ENCODE measurements around the gene ZNF407.

ZNF407 gene

DNA sequence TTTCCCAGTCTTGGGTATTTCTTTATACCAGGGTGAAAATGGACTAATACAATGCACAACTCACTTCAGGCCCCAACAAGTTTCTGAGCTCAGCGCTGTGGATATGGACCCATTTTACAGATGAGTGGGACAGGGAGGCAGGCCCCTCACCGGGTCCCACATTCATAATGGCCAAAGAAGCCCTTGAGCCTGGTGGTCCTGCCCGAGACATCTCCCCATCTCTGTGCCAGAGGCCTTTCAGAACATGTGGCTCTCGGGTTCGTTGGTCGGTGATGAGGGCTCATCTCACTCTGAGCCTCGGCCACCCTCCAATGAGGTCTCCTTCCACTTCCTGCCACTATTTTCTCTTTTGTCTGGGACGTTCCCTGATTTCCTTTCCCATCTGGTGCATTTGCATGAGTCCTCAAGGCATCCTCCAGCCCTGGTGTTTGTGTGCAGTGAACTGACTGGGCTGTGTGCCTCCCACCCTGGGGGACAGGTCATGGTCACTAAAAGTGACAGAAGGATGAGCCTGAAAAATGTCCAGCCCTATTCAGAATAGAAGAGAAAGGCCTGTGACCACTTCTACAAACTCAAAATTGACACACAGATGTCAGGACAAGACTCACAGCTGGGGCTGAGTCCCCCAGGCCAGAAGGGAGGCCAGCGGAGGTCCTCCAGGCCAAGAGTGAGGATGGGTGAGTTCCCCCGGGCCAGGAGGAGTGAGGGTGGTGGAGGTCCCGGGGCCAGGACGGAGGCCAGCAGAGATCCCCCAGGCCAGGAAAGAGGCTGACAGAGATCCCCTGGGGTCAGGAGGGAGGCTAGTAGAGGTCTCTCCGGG lies 476.7 kb downstream of the ZNF407 start:
- no peak overlapping the region for H3K4me3 ChIP-seq (ENCODE audit: control insufficient read depth, low read depth, low read length)
- TF ChIP-seq, protein P1, sequence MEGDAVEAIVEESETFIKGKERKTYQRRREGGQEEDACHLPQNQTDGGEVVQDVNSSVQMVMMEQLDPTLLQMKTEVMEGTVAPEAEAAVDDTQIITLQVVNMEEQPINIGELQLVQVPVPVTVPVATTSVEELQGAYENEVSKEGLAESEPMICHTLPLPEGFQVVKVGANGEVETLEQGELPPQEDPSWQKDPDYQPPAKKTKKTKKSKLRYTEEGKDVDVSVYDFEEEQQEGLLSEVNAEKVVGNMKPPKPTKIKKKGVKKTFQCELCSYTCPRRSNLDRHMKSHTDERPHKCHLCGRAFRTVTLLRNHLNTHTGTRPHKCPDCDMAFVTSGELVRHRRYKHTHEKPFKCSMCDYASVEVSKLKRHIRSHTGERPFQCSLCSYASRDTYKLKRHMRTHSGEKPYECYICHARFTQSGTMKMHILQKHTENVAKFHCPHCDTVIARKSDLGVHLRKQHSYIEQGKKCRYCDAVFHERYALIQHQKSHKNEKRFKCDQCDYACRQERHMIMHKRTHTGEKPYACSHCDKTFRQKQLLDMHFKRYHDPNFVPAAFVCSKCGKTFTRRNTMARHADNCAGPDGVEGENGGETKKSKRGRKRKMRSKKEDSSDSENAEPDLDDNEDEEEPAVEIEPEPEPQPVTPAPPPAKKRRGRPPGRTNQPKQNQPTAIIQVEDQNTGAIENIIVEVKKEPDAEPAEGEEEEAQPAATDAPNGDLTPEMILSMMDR (conservative IDR thresholded peaks at IDR 0.05; ENCODE audit: control insufficient read depth, insufficient read depth, low read depth, low read length) = no peak
- DNase-seq (ENCODE audit: low read depth) = no peak

DNA sequence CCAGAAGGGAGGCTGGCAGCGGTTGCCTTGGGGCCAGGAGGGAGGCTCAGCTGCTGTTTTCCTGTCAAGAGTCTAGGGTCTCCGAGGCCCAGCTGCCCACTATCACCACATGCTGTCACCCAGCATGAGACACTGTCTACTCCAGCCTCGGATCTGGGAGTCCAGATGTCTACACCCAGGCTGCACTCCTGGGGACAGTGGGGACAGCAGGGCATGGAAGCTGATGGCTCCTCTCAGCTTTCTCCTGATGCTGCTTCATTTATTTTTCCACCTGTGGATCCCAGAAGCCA lies 477.3 kb downstream of the ZNF407 start:
- H3K4me3 ChIP-seq (ENCODE audit: control insufficient read depth, low read depth, low read length) = no peak overlapping the region
- DNase-seq (ENCODE audit: low read depth) = no peak
- TF ChIP-seq, protein P1 (conservative IDR thresholded peaks at IDR 0.05; ENCODE audit: control insufficient read depth, insufficient read depth, low read depth, low read length) = no peak

DNA sequence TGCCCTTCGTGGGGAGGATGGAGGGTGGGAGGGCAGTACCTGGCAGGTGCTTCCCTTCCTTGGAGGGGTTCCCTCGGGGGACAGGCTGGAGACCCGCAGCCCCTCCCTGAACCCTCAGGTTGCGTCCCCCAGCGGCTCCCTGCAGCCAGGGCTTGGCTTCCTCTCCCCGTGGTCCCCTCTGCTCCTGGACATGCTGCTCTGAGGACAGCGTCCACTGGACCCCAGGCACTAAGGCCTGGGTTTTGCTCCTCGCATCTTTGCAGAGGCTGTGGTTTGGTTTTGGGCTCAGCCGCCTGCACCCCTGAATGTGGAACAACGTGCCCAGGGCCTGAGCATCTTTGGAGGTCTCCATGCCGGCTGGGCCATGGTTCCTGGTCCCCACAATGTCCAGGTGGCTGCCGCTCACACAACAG lies 477.8 kb downstream of the ZNF407 start:
- no peak overlapping the region for H3K4me3 ChIP-seq (ENCODE audit: control insufficient read depth, low read depth, low read length)
- TF ChIP-seq, protein P1 (conservative IDR thresholded peaks at IDR 0.05; ENCODE audit: control insufficient read depth, insufficient read depth, low read depth, low read length) = no peak
- no peak for DNase-seq (ENCODE audit: low read depth)

DNA sequence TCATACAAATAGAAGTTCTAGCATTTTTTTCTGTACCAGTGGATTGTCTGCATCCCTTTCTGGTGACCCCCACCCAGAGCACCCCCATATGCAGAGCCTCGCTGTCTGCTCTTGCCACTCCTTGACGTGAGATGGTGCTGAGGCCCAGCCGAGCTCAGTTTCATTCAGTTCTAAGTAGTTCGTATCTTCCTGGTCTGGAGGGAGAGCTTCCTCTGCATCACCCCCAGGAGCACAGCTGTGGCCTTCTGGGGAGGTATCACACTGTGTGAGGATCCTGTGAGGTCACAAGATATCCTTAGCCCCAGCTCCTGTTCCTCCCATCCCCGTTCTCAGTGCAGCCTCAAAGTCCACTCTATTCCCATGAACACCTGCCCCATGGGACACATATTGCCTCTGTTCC lies 478.6 kb downstream of the ZNF407 start:
- DNase-seq (ENCODE audit: low read depth) = no peak
- TF ChIP-seq, protein P1 (conservative IDR thresholded peaks at IDR 0.05; ENCODE audit: control insufficient read depth, insufficient read depth, low read depth, low read length) = no peak
- H3K4me3 ChIP-seq (ENCODE audit: control insufficient read depth, low read depth, low read length) = no peak overlapping the region

DNA sequence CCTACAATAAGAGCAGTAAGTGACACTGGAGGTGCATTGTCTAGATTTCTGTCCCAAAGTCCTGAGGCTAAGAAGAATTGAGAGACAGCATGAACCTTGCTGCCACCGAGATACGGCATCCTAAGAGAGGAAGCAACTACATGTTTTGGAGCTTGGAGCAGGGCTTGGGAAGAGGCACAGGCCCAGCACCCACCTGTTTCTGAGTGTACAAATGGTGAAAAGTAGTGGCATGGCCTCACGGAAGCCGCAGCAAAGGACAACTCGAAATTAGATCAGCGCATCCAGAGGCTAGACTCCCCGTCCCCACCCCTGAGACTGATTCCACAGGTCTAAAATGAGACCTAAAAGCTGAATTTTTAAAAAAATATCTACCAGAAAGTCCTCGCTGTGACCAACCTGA lies 483.8 kb downstream of the ZNF407 start:
- no peak overlapping the region for H3K4me3 ChIP-seq (ENCODE audit: control insufficient read depth, low read depth, low read length)
- DNase-seq (ENCODE audit: low read depth) = no peak
- TF ChIP-seq, protein P1 (conservative IDR thresholded peaks at IDR 0.05; ENCODE audit: control insufficient read depth, insufficient read depth, low read depth, low read length) = no peak

DNA sequence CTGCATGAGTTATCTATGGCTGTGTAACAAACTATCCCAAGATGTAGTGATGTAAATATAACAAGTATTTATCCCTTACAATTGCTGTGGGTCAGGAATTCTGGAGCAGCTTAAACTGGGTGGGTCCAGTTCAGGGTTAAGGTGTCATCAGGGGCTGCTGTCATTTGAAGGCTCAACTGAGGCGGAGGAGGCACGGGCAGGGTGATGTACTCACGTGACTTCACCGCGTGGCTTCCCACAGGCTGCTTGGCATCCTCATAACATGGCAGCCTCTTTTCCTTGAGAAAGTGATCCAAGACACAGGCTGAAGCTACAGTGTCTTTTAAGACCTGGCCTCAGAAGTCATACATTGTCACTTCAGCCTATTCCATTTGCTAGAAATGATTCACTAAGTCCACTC lies 485.5 kb downstream of the ZNF407 start:
- no peak for DNase-seq (ENCODE audit: low read depth)
- TF ChIP-seq, protein P1 (conservative IDR thresholded peaks at IDR 0.05; ENCODE audit: control insufficient read depth, insufficient read depth, low read depth, low read length) = no peak
- H3K4me3 ChIP-seq (ENCODE audit: control insufficient read depth, low read depth, low read length) = no peak overlapping the region

All from fibroblast of mammary gland (primary cell).